ENCODE measurements around the gene BRAT1.
"Not testable (repeated sequence)": the region's sequence is repeated elsewhere in the genome, so short reads cannot be mapped to it uniquely, and the experiment has no call there.

GRCh38 chr7:2531796-2532110 lies 23.6 kb downstream of the BRAT1 start:
- not testable (repeated sequence) for TF ChIP-seq EZH2phosphoT487 (IDR thresholded peaks at IDR 0.05; ENCODE audit: borderline replicate concordance, low read depth, low read length); CTCF (conservative IDR thresholded peaks at IDR 0.05; ENCODE audit: low read length)
